GM12872 (cell line): ENCODE data around the gene C3orf18.

ENCODE experiments used
- TF ChIP-seq, protein P1 (sequence below): IDR thresholded peaks from 3 replicates; pipeline ENCODE4 v1.5.1; 2011; ENCODE audit warnings: low read depth, mild to moderate bottlenecking, low read length, moderate library complexity; ENCODE audit not compliant: insufficient read depth

Gene C3orf18

DNA sequence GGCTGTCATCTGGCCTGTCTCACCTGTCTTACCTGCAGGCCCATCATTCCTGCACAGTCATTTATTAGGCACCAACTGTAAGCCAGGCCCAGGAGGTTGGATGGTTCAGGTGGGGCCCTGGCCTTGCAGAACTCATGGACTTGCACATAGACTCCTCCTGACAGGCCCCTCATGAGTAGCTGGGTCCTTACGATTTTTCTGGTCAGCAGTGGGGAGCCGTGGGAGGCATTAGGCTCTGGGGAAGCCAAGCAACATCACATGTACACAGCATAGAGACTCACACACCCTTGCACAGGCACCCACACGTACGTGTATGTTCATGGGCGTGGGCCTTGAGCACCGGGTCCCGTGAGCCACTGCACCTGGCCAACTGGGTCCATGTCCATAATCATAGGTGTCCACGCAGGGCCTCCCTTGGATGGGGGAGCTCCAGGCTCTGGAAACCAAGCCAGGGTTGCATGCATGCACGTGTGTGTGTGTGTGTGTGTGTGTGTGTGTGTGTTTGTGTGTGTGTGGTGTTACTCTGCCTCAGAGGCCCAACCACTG is 23.7 kb upstream of the C3orf18 start:
- TF ChIP-seq, protein P1, sequence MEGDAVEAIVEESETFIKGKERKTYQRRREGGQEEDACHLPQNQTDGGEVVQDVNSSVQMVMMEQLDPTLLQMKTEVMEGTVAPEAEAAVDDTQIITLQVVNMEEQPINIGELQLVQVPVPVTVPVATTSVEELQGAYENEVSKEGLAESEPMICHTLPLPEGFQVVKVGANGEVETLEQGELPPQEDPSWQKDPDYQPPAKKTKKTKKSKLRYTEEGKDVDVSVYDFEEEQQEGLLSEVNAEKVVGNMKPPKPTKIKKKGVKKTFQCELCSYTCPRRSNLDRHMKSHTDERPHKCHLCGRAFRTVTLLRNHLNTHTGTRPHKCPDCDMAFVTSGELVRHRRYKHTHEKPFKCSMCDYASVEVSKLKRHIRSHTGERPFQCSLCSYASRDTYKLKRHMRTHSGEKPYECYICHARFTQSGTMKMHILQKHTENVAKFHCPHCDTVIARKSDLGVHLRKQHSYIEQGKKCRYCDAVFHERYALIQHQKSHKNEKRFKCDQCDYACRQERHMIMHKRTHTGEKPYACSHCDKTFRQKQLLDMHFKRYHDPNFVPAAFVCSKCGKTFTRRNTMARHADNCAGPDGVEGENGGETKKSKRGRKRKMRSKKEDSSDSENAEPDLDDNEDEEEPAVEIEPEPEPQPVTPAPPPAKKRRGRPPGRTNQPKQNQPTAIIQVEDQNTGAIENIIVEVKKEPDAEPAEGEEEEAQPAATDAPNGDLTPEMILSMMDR = no peak

DNA sequence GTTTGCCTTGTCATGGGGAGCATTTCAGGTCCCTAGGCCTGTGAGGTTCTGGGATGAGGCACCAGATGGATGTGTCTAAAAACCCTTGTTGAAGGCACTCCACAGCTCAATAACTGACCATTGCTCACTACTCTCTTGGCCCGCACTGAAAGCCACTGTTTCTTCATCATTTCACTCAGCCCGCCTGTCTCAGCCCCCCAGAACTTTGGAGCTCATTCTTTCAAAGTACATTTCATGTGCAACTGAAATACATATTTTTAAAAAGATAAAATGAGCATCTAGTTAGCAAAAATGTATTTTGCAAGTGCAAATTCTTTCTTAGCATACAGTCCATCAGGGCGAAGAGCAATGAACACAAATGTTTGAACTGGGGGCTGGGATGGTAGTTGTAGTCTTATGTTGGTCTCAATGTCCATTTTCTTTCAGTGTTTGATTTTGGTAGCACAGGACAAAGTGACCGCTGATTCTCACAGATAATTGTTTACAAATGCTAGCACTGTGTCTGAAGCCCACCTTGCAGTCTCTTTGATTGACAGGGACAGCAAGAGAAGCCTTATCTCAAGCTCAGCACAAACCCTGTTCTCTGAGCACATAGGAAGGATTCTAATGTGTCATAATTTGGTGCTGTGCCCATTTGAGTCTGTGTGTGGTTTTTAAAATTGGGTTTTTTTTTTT is 21.3 kb upstream of the C3orf18 start:
- TF ChIP-seq, protein P1 = no peak

DNA sequence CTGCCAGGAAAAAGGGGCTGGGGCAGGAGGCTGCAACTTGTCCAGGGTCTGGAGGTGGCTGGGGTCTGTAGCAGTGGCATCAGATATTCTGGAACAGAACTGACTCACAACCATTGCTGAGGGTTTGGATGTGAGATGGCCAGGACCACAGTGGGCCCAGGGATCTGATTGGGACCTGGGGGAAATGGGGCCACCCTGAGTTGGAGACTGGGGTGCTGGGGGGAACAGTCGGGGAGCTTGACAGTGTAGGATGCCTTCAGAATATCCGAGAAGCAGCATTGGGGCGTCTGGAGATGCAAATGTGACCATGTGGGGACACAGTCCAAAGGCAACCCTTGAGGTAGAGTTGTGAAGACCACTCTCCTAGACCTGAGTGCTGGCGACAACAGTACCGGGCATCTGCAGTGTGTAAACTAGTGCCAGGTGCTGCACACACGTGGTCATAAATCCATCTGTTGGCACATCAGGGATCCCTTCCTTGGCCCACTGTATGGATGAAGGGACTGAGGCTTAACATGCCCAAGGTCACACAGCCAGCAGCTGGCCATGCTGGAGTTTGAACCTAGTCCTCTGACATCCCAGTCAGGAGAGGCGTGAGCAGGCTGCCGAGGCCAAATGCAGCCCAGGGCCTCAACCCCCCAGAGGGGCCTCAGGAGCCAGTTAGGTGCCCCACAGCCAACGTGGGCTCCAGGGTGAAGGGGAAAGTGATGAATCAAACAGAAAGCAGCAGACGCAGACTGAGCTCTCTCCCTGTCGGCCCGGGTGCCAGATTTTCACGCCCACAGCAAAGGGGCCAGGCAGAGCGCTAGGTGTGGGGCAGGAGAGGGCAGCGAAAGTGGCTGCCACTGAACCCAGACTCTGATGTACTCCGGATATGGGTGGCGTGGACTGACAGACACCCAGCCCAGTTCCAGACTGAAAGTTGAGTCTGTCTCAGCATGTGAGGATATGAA is 20.5 kb upstream of the C3orf18 start:
- TF ChIP-seq, protein P1 = no peak

DNA sequence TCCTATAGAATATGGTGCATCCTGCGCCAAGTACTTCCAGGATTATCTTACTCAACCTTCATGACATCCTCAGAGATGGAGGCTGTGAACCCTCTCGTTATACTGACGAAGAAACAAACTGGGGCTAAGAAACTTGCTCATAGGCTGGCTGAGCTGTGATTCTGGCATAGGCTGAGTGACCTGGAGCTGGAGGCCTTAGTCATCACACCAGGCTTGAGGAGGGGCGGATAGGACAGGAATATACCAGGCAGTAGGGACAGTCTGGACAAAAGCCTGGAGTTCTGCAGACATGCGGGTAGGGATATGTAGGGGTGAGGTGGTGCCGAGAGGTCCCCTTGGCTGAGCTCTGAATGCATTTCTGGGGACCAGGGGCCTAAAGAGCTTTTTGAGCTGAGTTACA is 19.8 kb upstream of the C3orf18 start:
- TF ChIP-seq, protein P1 = no peak

DNA sequence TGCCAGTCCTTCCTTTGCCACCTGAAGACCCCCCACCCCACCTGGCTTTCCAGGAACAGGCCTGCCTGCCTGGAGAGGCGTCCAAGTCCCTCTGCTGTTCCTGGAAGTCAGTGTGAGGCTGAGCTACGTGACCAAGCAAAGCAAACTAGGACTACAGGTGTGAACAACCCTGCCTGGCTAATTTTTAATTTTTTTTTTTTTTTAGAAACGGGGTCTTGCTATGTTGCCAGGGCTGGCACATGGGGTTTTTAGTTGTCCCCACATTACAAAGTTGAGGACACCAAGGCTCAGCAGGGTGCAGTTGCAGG is 19.2 kb upstream of the C3orf18 start:
- TF ChIP-seq, protein P1 = no peak

DNA sequence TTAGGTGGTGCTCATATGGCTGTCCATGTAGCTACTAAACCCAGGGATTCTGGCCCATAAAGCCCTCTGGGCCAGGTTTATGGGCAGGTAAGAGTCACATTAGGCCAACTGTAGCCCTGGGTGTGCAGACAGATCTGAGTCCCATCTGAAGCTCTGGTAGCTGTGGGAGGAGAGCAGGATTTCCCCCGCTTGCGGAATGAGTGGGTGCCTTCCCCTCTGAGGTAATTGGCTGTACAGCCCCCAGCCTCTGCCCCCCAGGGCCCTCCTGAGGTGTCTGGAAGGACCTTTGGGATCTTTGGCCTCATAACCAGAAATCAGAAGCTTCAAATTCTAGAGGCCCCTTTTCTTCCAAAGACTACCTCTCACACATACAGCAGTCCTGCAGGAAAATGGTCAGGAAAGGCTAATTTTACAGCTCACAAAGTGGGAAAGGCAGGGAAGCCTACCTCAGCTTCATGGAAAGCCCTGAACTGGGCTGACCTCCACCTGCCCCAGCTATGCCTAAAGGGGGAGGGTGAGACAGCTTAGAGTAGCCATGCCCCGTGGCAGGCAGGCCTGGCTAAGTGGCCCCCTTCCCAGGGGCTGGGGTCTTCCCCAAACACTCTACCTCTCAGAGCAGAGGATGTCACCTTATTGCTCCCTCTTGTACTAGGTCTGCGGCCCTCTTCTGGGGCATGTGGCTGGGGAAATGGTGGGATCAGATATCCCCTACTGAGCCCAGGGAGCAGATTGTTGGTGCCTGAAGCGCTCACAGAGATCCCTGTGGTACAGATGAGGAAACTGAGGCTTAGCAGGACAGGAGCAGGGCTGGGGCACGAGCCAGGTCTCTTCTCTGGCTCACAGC is 18.6 kb upstream of the C3orf18 start:
- TF ChIP-seq, protein P1 = no peak

DNA sequence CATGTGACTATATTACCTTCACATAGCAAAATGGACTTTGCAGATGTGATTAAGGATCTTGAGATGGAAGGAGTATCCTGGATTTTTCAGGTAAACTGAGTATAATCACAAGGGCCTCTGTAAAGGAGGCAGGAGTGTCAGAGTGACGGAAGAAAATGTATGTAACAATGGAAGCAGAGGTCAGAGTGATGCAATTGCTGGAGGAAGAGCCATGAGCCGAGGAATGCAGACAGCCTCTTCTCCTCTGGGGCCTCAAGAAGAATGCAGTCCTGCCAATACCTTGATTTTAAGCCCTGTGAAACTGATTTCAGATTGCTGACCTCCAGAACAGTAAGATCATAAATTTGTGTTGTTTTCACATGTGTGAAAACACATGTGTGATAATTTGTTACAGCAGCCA is 16.8 kb upstream of the C3orf18 start:
- TF ChIP-seq, protein P1 = no peak
